Measurements from ENCODE around the gene LMX1A.
A peak's percentile ranks its signal among the peaks of the same experiment; 100 is the strongest.

LMX1A gene

GRCh38 chr1:165173409-165173808 is 183.1 kb downstream of the LMX1A start:
- no peak overlapping the region for H4K91ac ChIP-seq (ENCODE audit: low read depth, low read length, poor library complexity)
- no peaks in the 10 kb centered on the region for H3K27me3 ChIP-seq (ENCODE audit: control insufficient read depth in 3 of 3, insufficient read depth in 3 of 3, low read depth in 1 of 3, low read length in 3 of 3)
- no peak overlapping the region for H2BK15ac ChIP-seq (ENCODE audit: low read length)
- H3K4me2 ChIP-seq (ENCODE audit: insufficient read depth, low read length, poor library complexity, severe bottlenecking), result no peak overlapping the region
- H4K8ac ChIP-seq (ENCODE audit: low read depth, low read length), result no peak overlapping the region
- no peak overlapping the region for H3K4ac ChIP-seq (ENCODE audit: low read length)
- H3K36me3 ChIP-seq (replicated peaks in 1 of 2; ENCODE audit: control insufficient read depth in 2 of 2, insufficient read depth in 2 of 2, low read length in 2 of 2), result no peaks in the 10 kb centered on the region
- H3K23ac ChIP-seq (ENCODE audit: low read depth, low read length, poor library complexity), result no peak overlapping the region
- no peak overlapping the region for H3K4me3 ChIP-seq (ENCODE audit: low read length in 2 of 2)
- H2AFZ ChIP-seq (ENCODE audit: low read length), result no peak overlapping the region
- H3K79me1 ChIP-seq (ENCODE audit: low read depth, low read length), result no peaks in the 10 kb centered on the region
- H2BK5ac ChIP-seq (ENCODE audit: low read length), result no peak overlapping the region
- H2BK120ac ChIP-seq (ENCODE audit: low read depth, low read length), result no peak overlapping the region
- H2BK12ac ChIP-seq (ENCODE audit: low read length), result no peak overlapping the region
- DNase-seq (ENCODE audit: low spot score), result no peak
- peak overlapping the region; percentile 39 for H3K18ac ChIP-seq (ENCODE audit: low read length)
- H3K14ac ChIP-seq (ENCODE audit: low read length), result no peak overlapping the region
- no peak overlapping the region for H3K27ac ChIP-seq (replicated peaks; ENCODE audit: low read length)
- no peak overlapping the region for H2AK5ac ChIP-seq (ENCODE audit: low read depth, low read length)
- H3K9ac ChIP-seq (ENCODE audit: low read depth, low read length, poor library complexity), result no peak overlapping the region
- no CpG with 5 or more reads among the region's 2 CpGs for WGBS, 2 donors (ENCODE audit: extremely low coverage in 2 of 2, insufficient read length in 2 of 2, insufficient replicate concordance in 1 of 2)
- H3K4me1 ChIP-seq (ENCODE audit: control insufficient read depth in 2 of 2, insufficient read depth in 1 of 2, low read depth in 1 of 2, low read length in 2 of 2), result peaks cover 0 to 2% of the 10 kb centered on the region in 2 donors
- no peaks in the 10 kb centered on the region for H3K9me3 ChIP-seq (replicated peaks in 1 of 2; ENCODE audit: control insufficient read depth in 2 of 2, insufficient read depth in 1 of 2, low read depth in 1 of 2, low read length in 2 of 2)

- Histone ChIP-seq H3K4ac (ENCODE audit: low read length) (no peak overlapping the region), H3K23ac (ENCODE audit: low read depth, low read length, poor library complexity) (no peak overlapping the region), H3K9ac (ENCODE audit: low read depth, low read length, poor library complexity) (no peak overlapping the region), H2AK5ac (ENCODE audit: low read depth, low read length) (no peak overlapping the region), H3K27me3 (ENCODE audit: control insufficient read depth in 3 of 3, insufficient read depth in 3 of 3, low read depth in 1 of 3, low read length in 3 of 3) (no peaks in the 10 kb centered on the region), H2BK12ac (ENCODE audit: low read length) (no peak overlapping the region), H3K9me3 (replicated peaks in 1 of 2; ENCODE audit: control insufficient read depth in 2 of 2, insufficient read depth in 1 of 2, low read depth in 1 of 2, low read length in 2 of 2) (no peaks in the 10 kb centered on the region), H3K36me3 (replicated peaks in 1 of 2; ENCODE audit: control insufficient read depth in 2 of 2, insufficient read depth in 2 of 2, low read length in 2 of 2) (no peaks in the 10 kb centered on the region), H3K79me1 (ENCODE audit: low read depth, low read length) (no peaks in the 10 kb centered on the region), H2BK120ac (ENCODE audit: low read depth, low read length) (no peak overlapping the region), H3K27ac (replicated peaks; ENCODE audit: low read length) (no peak overlapping the region), H2BK15ac (ENCODE audit: low read length) (no peak overlapping the region), H3K4me1 (ENCODE audit: control insufficient read depth in 2 of 2, insufficient read depth in 1 of 2, low read depth in 1 of 2, low read length in 2 of 2) (peaks cover 0 to 2% of the 10 kb centered on the region in 2 donors), H4K91ac (ENCODE audit: low read depth, low read length, poor library complexity) (no peak overlapping the region), H2BK5ac (ENCODE audit: low read length) (no peak overlapping the region), H3K14ac (ENCODE audit: low read length) (no peak overlapping the region), H4K8ac (ENCODE audit: low read depth, low read length) (no peak overlapping the region), H3K18ac (ENCODE audit: low read length) (no peak overlapping the region), H3K4me3 (ENCODE audit: low read length in 2 of 2) (no peak overlapping the region), H3K4me2 (ENCODE audit: insufficient read depth, low read length, poor library complexity, severe bottlenecking) (no peak overlapping the region), H2AFZ (ENCODE audit: low read length) (no peak overlapping the region)
- no CpG with 5 or more reads among the region's 2 CpGs for WGBS, 2 donors (ENCODE audit: extremely low coverage in 2 of 2, insufficient read length in 2 of 2, insufficient replicate concordance in 1 of 2)
- no peak for DNase-seq (ENCODE audit: low spot score)
Measured at GRCh38 chr1:165172666-165173065, 183.8 kb downstream of the LMX1A start.

- Histone ChIP-seq H3K27me3 (ENCODE audit: control insufficient read depth in 3 of 3, insufficient read depth in 3 of 3, low read depth in 1 of 3, low read length in 3 of 3) (no peaks in the 10 kb centered on the region), H4K8ac (ENCODE audit: low read depth, low read length) (no peak overlapping the region), H3K9me3 (replicated peaks in 1 of 2; ENCODE audit: control insufficient read depth in 2 of 2, insufficient read depth in 1 of 2, low read depth in 1 of 2, low read length in 2 of 2) (no peaks in the 10 kb centered on the region), H3K4me1 (ENCODE audit: control insufficient read depth in 2 of 2, insufficient read depth in 1 of 2, low read depth in 1 of 2, low read length in 2 of 2) (peaks cover 0 to 3% of the 10 kb centered on the region in 2 donors), H2AFZ (ENCODE audit: low read length) (no peak overlapping the region), H3K4me2 (ENCODE audit: insufficient read depth, low read length, poor library complexity, severe bottlenecking) (no peak overlapping the region), H3K4me3 (ENCODE audit: low read length in 2 of 2) (no peak overlapping the region), H2BK120ac (ENCODE audit: low read depth, low read length) (no peak overlapping the region), H3K36me3 (replicated peaks in 1 of 2; ENCODE audit: control insufficient read depth in 2 of 2, insufficient read depth in 2 of 2, low read length in 2 of 2) (no peaks in the 10 kb centered on the region), H3K79me1 (ENCODE audit: low read depth, low read length) (no peaks in the 10 kb centered on the region), H3K27ac (replicated peaks; ENCODE audit: low read length) (no peak overlapping the region), H2AK5ac (ENCODE audit: low read depth, low read length) (no peak overlapping the region), H3K18ac (ENCODE audit: low read length) (no peak overlapping the region), H2BK12ac (ENCODE audit: low read length) (no peak overlapping the region), H2BK15ac (ENCODE audit: low read length) (no peak overlapping the region), H3K9ac (ENCODE audit: low read depth, low read length, poor library complexity) (no peak overlapping the region), H3K14ac (ENCODE audit: low read length) (no peak overlapping the region), H4K91ac (ENCODE audit: low read depth, low read length, poor library complexity) (no peak overlapping the region), H3K4ac (ENCODE audit: low read length) (no peak overlapping the region), H3K23ac (ENCODE audit: low read depth, low read length, poor library complexity) (no peak overlapping the region), H2BK5ac (ENCODE audit: low read length) (no peak overlapping the region)
- no peak for DNase-seq (ENCODE audit: low spot score)
- no CpG with 5 or more reads among the region's 3 CpGs for WGBS, 2 donors (ENCODE audit: extremely low coverage in 2 of 2, insufficient read length in 2 of 2, insufficient replicate concordance in 1 of 2)
Measured at GRCh38 chr1:165169729-165170128, 186.8 kb downstream of the LMX1A start.

GRCh38 chr1:165169028-165169427 is 187.5 kb downstream of the LMX1A start:
- Histone ChIP-seq H3K14ac (ENCODE audit: low read length) (no peak overlapping the region), H3K18ac (ENCODE audit: low read length) (no peak overlapping the region), H3K9ac (ENCODE audit: low read depth, low read length, poor library complexity) (no peak overlapping the region), H3K4me2 (ENCODE audit: insufficient read depth, low read length, poor library complexity, severe bottlenecking) (no peak overlapping the region), H2BK5ac (ENCODE audit: low read length) (no peak overlapping the region), H2BK120ac (ENCODE audit: low read depth, low read length) (no peak overlapping the region), H2AFZ (ENCODE audit: low read length) (no peak overlapping the region), H3K27me3 (ENCODE audit: control insufficient read depth in 3 of 3, insufficient read depth in 3 of 3, low read depth in 1 of 3, low read length in 3 of 3) (no peaks in the 10 kb centered on the region), H2BK12ac (ENCODE audit: low read length) (no peak overlapping the region), H3K36me3 (replicated peaks in 1 of 2; ENCODE audit: control insufficient read depth in 2 of 2, insufficient read depth in 2 of 2, low read length in 2 of 2) (no peaks in the 10 kb centered on the region), H4K8ac (ENCODE audit: low read depth, low read length) (no peak overlapping the region), H2BK15ac (ENCODE audit: low read length) (no peak overlapping the region), H3K9me3 (replicated peaks in 1 of 2; ENCODE audit: control insufficient read depth in 2 of 2, insufficient read depth in 1 of 2, low read depth in 1 of 2, low read length in 2 of 2) (no peaks in the 10 kb centered on the region), H3K4ac (ENCODE audit: low read length) (no peak overlapping the region), H3K4me1 (ENCODE audit: control insufficient read depth in 2 of 2, insufficient read depth in 1 of 2, low read depth in 1 of 2, low read length in 2 of 2) (peaks cover 0 to 3% of the 10 kb centered on the region in 2 donors), H3K4me3 (ENCODE audit: low read length in 2 of 2) (no peak overlapping the region), H2AK5ac (ENCODE audit: low read depth, low read length) (no peak overlapping the region), H3K23ac (ENCODE audit: low read depth, low read length, poor library complexity) (no peak overlapping the region), H3K79me1 (ENCODE audit: low read depth, low read length) (no peaks in the 10 kb centered on the region), H3K27ac (replicated peaks; ENCODE audit: low read length) (no peak overlapping the region), H4K91ac (ENCODE audit: low read depth, low read length, poor library complexity) (no peak overlapping the region)
- WGBS, 2 donors (ENCODE audit: extremely low coverage in 2 of 2, insufficient read length in 2 of 2, insufficient replicate concordance in 1 of 2), result no CpG with 5 or more reads among the region's 1 CpG
- DNase-seq (ENCODE audit: low spot score), result no peak

Data from neuronal stem cell (in vitro differentiated cells).